SK-N-SH (cell line): ENCODE data around the gene BNIP3.

ENCODE experiments used
- CTCF ChIP-seq: fragments of 200-600 bp; sonication (generic); IDR thresholded peaks from 2 replicates; pipeline ENCODE4 v1.6.1; 2017; ENCODE audit warnings: antibody characterized with exemption, mild to moderate bottlenecking, moderate library complexity
- EZH2phosphoT487 ChIP-seq: fragments of 200-600 bp; sonication (generic); IDR thresholded peaks from 2 replicates; pipeline ENCODE4 v1.6.1; 2017; ENCODE audit warnings: low read depth, mixed run types, mild to moderate bottlenecking, antibody characterized with exemption, moderate library complexity, borderline replicate concordance
- FOXM1 ChIP-seq: IDR thresholded peaks from 2 replicates; pipeline ENCODE4 v1.4.0; 2012; ENCODE audit warnings: low read depth, mild to moderate bottlenecking
- GATA2 ChIP-seq: sonication (generic); formaldehyde crosslinking; IDR thresholded peaks from 2 replicates; pipeline ENCODE4 v1.5.0; 2020; ENCODE audit warnings: mild to moderate bottlenecking, missing genetic modification reagents
- MAX ChIP-seq: IDR thresholded peaks from 2 replicates; pipeline ENCODE4 v1.4.0; 2012; ENCODE audit warnings: low read depth
- POLR2AphosphoS5 ChIP-seq: IDR thresholded peaks from 2 replicates; pipeline ENCODE4 v1.6.1; 2012; ENCODE audit warnings: low read depth, low read length
- RAD21 ChIP-seq: IDR thresholded peaks from 2 replicates; pipeline ENCODE4 v1.6.1; 2012; ENCODE audit warnings: mild to moderate bottlenecking, low read length
- RCOR1 ChIP-seq: fragments of 150-350 bp; IDR thresholded peaks from 2 replicates; pipeline ENCODE4 v1.6.1; 2017; ENCODE audit warnings: antibody characterized with exemption, low read length
- REST ChIP-seq: IDR thresholded peaks from 2 replicates; pipeline ENCODE4 v1.6.1; 2012; ENCODE audit warnings: mild to moderate bottlenecking, low read depth, low read length, moderate library complexity
- TAF1 ChIP-seq: IDR thresholded peaks from 2 replicates; pipeline ENCODE4 v1.6.1; 2012; ENCODE audit warnings: low read depth, mild to moderate bottlenecking, low read length, moderate library complexity, borderline replicate concordance
- TCF12 ChIP-seq: IDR thresholded peaks from 2 replicates; pipeline ENCODE4 v1.4.0; 2012
- TEAD4 ChIP-seq: IDR thresholded peaks from 2 replicates; pipeline ENCODE4 v1.4.0; 2012; ENCODE audit warnings: mild to moderate bottlenecking, borderline replicate concordance; ENCODE audit not compliant: insufficient read depth
- ZBTB33 ChIP-seq: IDR thresholded peaks from 2 replicates; pipeline ENCODE4 v1.4.0; 2012; ENCODE audit warnings: low read depth, borderline replicate concordance

DNA sequence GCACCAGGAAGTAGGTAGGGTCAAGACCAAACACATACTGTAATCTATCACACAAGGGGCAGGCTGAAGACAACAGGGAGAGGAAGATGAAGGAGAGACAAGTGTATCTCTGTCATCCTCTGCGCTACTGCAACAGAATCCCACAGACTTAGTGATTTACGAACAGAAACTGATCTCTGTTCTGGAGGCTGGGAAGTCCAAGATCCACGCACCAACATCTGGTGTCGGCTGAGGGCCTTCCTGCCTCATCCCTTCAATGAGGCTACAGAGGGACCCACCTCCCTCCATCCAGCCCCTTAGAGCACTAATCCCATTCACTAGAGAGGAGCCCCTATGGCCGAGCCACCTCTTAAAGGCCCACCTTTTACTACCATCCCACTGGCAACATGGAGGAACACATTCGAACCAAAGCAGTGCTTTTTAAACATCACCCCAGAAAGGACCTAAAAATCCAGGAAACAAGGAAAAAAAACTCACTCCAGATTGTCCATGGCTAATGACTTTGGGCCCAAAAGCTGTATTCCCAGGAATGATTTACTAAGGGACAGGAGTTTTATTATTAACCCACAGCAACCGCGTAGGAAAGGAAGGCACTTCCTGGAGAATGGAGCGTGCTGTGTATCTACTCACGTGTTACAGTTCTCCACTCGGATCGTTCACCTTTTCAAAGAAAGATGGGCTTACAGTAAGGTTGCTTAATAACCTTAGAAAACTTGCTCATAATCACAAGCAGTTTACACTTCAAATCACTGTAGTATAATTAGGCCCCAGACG lies 4.2 kb downstream of the BNIP3 start:
- TF ChIP-seq CTCF (no peak), REST (no peak), TCF12 (no peak), FOXM1 (no peak), EZH2phosphoT487 (no peak), ZBTB33 (no peak), POLR2AphosphoS5 (no peak), GATA2 (CRISPR knock-in tag) (no peak), TEAD4 (no peak), RAD21 (no peak), MAX (no peak), RCOR1 (no peak), TAF1 (no peak)
